Caki2 (cell line): Measurements from ENCODE around the gene DIAPH1. TPM values are rescaled to one million over a fixed set of nuclear protein-coding genes. Genes with fewer than 3 reads are reported as not detected.
A peak's percentile ranks its signal among the peaks of the same experiment; 100 is the strongest.

Source experiments
- DNase-seq: peaks from one replicate; pipeline ENCODE4 v3.0.0-alpha.2; 2015; ENCODE audit warnings: low read depth
- in situ Hi-C: cut with HindIII; loops from 2 replicates; pipeline ENCODE4 v1.10.0; 2016; ENCODE audit warnings: low sequenced_read_pairs, low pct_unique_long_range_greater_than_20kb, mixed read lengths
- total RNA-seq: library from RNA; depleted of rRNA; stranded (reverse); fragments of >200 nt; shearing (Covaris generic); gene quantifications from 2 replicates; pipeline ENCODE4 v1.2.3, GENCODE V29; 2014; ENCODE audit warnings: low replicate concordance; rRNA removed

Gene DIAPH1
- total RNA-seq, 1 experiment from 2014 or later: 17.0 TPM

- no peak for DNase-seq
These were observed 134.9 kb downstream of the DIAPH1 start for GRCh38 chr5:141483902-141484301.

DNA sequence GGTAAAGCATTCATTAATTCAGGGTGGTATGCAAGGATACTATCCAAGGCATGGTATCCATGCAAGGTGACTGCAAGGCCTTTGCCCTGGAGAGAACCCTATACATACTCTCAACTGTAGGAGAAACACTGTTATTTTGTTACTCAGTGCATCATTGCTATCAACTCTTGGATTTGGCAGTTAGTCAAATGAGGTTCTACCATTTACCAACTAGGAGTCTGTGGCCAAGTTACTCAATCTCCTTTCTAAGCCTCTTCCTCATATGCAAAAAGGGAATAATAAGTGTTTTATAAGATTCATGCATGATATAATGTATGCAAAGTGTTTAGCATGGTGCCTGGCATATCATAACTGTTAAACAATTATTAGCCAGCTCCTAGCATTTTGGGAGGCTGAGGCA is 139.0 kb downstream of the DIAPH1 start:
- in situ Hi-C loops: no loop called here
- DNase-seq: no peak

More at GRCh38 chr5:141483902-141484301, 134.9 kb downstream of the DIAPH1 start:
- in situ Hi-C loops: no loop called here

DNA sequence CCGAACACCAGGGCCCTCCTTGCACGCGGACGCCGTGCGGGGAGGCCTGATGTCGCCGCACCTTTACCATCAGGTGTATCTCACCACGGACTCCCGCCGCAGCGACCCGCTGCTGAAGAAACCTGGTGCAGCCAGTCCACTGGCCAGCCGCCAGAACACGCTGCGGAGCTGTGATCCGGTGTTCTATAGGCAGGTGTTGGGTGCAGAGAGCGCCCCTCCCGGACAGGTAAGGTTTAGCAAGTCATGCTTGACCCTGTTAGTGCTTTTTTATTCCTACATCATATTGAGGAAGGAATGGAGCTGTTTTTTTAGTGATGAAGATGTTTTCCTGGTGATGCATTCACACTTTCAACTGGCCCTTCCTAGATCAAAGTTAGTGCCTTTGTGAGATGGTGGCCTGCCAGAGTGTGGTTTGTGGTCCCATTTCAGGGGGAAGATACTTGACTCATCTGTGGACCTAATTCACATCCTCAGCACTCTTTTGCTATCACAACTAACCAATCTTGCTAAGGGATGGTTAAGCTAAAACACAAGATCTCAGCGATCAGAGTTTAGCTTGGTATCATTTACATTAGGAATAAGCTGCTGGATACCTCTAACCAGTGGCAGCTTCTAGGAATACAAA is 140.4 kb downstream of the DIAPH1 start:
- no peak for DNase-seq
- in situ Hi-C loops: no loop called here

DNA sequence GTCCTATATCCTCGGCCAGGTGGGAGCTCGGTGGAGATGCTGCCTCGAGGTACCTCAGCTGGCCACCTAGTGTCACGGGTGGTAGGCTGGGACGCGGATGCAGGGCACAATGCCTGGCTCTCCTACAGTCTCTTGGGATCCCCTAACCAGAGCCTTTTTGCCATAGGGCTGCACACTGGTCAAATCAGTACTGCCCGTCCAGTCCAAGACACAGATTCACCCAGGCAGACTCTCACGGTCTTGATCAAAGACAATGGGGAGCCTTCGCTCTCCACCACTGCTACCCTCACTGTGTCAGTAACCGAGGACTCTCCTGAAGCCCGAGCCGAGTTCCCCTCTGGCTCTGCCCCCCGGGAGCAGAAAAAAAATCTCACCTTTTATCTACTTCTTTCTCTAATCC is 141.0 kb downstream of the DIAPH1 start:
- DNase-seq: no peak
- in situ Hi-C loops: no loop called here

GRCh38 chr5:141477044-141477575 is 141.7 kb downstream of the DIAPH1 start:
- in situ Hi-C loops: no loop called here
- no peak for DNase-seq

DNA sequence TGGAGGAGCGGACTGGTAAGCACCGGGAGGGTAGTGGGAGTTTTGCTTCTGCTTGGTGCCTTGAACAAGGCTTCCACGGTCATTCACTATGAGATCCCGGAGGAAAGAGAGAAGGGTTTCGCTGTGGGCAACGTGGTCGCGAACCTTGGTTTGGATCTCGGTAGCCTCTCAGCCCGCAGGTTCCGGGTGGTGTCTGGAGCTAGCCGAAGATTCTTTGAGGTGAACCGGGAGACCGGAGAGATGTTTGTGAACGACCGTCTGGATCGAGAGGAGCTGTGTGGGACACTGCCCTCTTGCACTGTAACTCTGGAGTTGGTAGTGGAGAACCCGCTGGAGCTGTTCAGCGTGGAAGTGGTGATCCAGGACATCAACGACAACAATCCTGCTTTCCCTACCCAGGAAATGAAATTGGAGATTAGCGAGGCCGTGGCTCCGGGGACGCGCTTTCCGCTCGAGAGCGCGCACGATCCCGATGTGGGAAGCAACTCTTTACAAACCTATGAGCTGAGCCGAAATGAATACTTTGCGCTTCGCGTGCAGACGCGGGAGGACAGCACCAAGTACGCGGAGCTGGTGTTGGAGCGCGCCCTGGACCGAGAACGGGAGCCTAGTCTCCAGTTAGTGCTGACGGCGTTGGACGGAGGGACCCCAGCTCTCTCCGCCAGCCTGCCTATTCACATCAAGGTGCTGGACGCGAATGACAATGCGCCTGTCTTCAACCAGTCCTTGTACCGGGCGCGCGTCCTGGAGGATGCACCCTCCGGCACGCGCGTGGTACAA is 142.5 kb downstream of the DIAPH1 start:
- DNase-seq: peak; percentile 66
- in situ Hi-C loops: no loop called here

DNA sequence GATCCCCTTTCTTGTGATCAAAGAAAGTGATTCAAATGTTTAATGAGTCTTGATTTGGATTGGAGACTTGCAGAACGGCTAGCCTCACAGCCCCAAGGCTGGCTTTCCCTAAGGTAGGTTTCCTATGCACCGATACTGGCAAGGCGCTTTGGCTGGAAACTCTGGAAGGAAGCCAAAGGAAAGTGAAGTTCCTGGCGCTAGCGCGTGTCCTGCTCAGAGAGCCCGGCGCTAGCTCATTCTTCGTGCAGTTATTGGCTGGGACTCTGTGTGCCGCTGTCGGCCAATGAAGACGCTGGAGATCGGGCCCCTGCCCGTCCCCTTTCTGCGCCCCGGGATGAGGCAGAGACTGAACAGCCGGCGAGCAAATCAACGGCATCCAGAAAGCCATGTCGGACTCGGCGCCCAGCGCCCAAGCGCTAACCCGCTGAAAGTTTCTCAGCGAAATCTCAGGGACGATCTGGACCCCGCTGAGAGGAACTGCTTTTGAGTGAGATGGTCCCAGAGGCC is 143.1 kb downstream of the DIAPH1 start, which contains the start of gene PCDHGC3:
TSS of gene PCDHGC3 (plus strand) at position 342 of the 507 bp plus-strand sequence. CDS start at position 493, 151 bp downstream.
- DNase-seq: peak; percentile 90
- in situ Hi-C loops: no loop called here

DNA sequence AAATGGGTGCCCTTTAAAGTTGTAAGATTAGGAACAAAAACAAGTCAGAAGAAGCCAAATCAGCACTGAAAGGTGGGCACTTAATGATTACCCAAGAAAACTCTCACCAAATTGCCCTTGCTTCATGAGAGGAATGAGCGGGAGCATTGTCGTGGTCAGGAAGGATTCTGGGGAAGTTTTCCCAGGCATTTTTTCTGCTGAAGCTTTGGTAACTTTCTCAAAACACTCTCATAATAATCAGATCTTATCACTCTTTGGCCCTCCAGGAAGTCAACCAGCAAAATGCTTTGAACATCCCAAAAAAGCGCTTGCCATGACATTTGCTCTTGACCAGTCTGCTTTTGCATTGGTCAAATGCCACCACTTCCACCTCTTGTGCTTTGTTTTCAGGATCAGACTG is 153.4 kb downstream of the DIAPH1 start:
- in situ Hi-C loops: no loop called here
- DNase-seq: peak; percentile 1

Other genes starting within 250 kb of the DIAPH1 start
- gene PCDHGB3, start 248.8 kb downstream of the DIAPH1 start, total RNA-seq: not detected in 2 replicates
- gene PCDHGA6, start 245.1 kb downstream of the DIAPH1 start, total RNA-seq: 1.6 TPM in 1 of 2 replicates, not detected in the other
- gene PCDHGA7, start 236.3 kb downstream of the DIAPH1 start, total RNA-seq: not detected in 2 replicates
- not detected in 2 replicates for gene PCDHGB4, start 231.3 kb downstream of the DIAPH1 start, total RNA-seq
- gene PCDHGA8, start 226.4 kb downstream of the DIAPH1 start, total RNA-seq: not detected in 2 replicates
- gene PCDHGB5, start 221.1 kb downstream of the DIAPH1 start, total RNA-seq: not detected in 2 replicates
- gene PCDHGA9, start 216.2 kb downstream of the DIAPH1 start, total RNA-seq: not detected in 2 replicates
- gene PCDHGB6, start 211.0 kb downstream of the DIAPH1 start, total RNA-seq: 0.75 and 1.3 TPM in 2 replicates
- gene PCDHGA10, start 206.0 kb downstream of the DIAPH1 start, total RNA-seq: 0.14 TPM in 1 of 2 replicates, not detected in the other
- 0.03 and 0.64 TPM in 2 replicates for gene PCDHGB7, start 201.3 kb downstream of the DIAPH1 start, total RNA-seq
- gene PCDHGA11, start 197.9 kb downstream of the DIAPH1 start, total RNA-seq: not detected in 2 replicates
- gene PCDHGA12, start 188.5 kb downstream of the DIAPH1 start, total RNA-seq: not detected in 2 replicates
- 15.4 and 27.2 TPM in 2 replicates for gene PCDHGC3, start 143.0 kb downstream of the DIAPH1 start, total RNA-seq
- not detected in 2 replicates for gene PCDHGC4, start 134.0 kb downstream of the DIAPH1 start, total RNA-seq
- gene PCDHGC5, start 129.9 kb downstream of the DIAPH1 start, total RNA-seq: not detected in 2 replicates
- gene HDAC3, start 17.8 kb upstream of the DIAPH1 start, total RNA-seq: 89.9 and 114 TPM in 2 replicates
- gene RELL2, start 18.0 kb upstream of the DIAPH1 start, total RNA-seq: 2.6 and 2.7 TPM in 2 replicates
- gene FCHSD1, start 32.4 kb upstream of the DIAPH1 start, total RNA-seq: 19.7 and 23.2 TPM in 2 replicates
- gene ARAP3, start 63.2 kb upstream of the DIAPH1 start, total RNA-seq: 10.6 and 11.8 TPM in 2 replicates